Hindlimb muscle (tissue), 1 donor: ENCODE results near the gene PMVK. TPM values are rescaled to one million over a fixed set of nuclear protein-coding genes. Genes with fewer than 3 reads are reported as not detected.
"Not testable (repeated sequence)": the region's sequence is repeated elsewhere in the genome, so short reads cannot be mapped to it uniquely, and the experiment has no call there.

Experiments used
- DNase-seq: peaks from one replicate; pipeline ENCODE4 v3.0.0-alpha.2; 2013
- polyA plus RNA-seq: library from polyadenylated mRNA; unstranded; fragments of 120-200 nt; gene quantifications from one replicate; pipeline ENCODE4 v1.2.1, GENCODE V29; 2013; ENCODE audit not compliant: insufficient read length

Gene PMVK
- polyA plus RNA-seq, 1 donor = 33.8 TPM

- no peak for DNase-seq
Observed at GRCh38 chr1:154912755-154913154, 23.8 kb downstream of the PMVK start.

GRCh38 chr1:154911691-154912550 is 24.6 kb downstream of the PMVK start:
- no peak for DNase-seq

GRCh38 chr1:154910851-154911250 is 25.7 kb downstream of the PMVK start:
- DNase-seq = no peak

- no peak for DNase-seq
Observed at GRCh38 chr1:154908937-154909336, 27.6 kb downstream of the PMVK start.

GRCh38 chr1:154908129-154908528 is 28.4 kb downstream of the PMVK start:
- DNase-seq = not testable (repeated sequence)

GRCh38 chr1:154906621-154907081 is 29.9 kb downstream of the PMVK start:
- no peak for DNase-seq

- no peak for DNase-seq
Observed at GRCh38 chr1:154902938-154903566, 33.5 kb downstream of the PMVK start.

GRCh38 chr1:154901591-154901990 is 34.9 kb downstream of the PMVK start:
- DNase-seq = no peak

GRCh38 chr1:154899041-154899440 is 37.5 kb downstream of the PMVK start:
- DNase-seq = no peak

- no peak for DNase-seq
Observed at GRCh38 chr1:154896771-154897286, 39.7 kb downstream of the PMVK start.

- DNase-seq = no peak
Observed at GRCh38 chr1:154895798-154896197, 40.7 kb downstream of the PMVK start.

- no peak for DNase-seq
Observed at GRCh38 chr1:154891452-154891851, 45.1 kb downstream of the PMVK start.

- DNase-seq = no peak
Observed at GRCh38 chr1:154888757-154889156, 47.8 kb downstream of the PMVK start.

- no peak for DNase-seq
Observed at GRCh38 chr1:154886281-154887015, 50.1 kb downstream of the PMVK start.

- no peak for DNase-seq
Observed at GRCh38 chr1:154884869-154885701, 51.4 kb downstream of the PMVK start.

- DNase-seq = no peak
Observed at GRCh38 chr1:154883919-154884868, 52.3 kb downstream of the PMVK start.

- no peak for DNase-seq
Observed at GRCh38 chr1:154881820-154882535, 54.5 kb downstream of the PMVK start.

- DNase-seq = no peak
Observed at GRCh38 chr1:154880671-154881070, 55.8 kb downstream of the PMVK start.

GRCh38 chr1:154879038-154879421 is 57.5 kb downstream of the PMVK start:
- DNase-seq = no peak

GRCh38 chr1:154878371-154879037 is 58.0 kb downstream of the PMVK start:
- no peak for DNase-seq
